MM.1S (cell line): ENCODE measurements around the gene ELMO1.

ENCODE experiments used
- DNase-seq: peaks from one replicate; pipeline ENCODE4 v3.0.0-alpha.2; 2015
- H2AFZ ChIP-seq: fragments of 300-600 bp; sonication (generic); 2 replicates; pipeline ENCODE4 v1.6.0; 2016; ENCODE audit warnings: antibody characterized with exemption, low read length
- H3F3A ChIP-seq: fragments of 300-600 bp; sonication (generic); 2 replicates; pipeline ENCODE4 v1.6.1; 2016; ENCODE audit warnings: mild to moderate bottlenecking, antibody characterized with exemption, low read length, moderate library complexity, mixed read lengths; ENCODE audit not compliant: insufficient read depth
- H3K27ac ChIP-seq: fragments of 300-600 bp; sonication (generic); 2 replicates; pipeline ENCODE4 v1.5.1; 2016; ENCODE audit warnings: mild to moderate bottlenecking, low read length
- H3K27me3 ChIP-seq: fragments of 300-600 bp; sonication (generic); replicated peaks from 2 replicates; pipeline ENCODE4 v1.6.0; 2016; ENCODE audit warnings: low read length; ENCODE audit not compliant: insufficient read depth
- H3K36me3 ChIP-seq: fragments of 300-600 bp; sonication (generic); replicated peaks from 2 replicates; pipeline ENCODE4 v1.6.1; 2016; ENCODE audit warnings: mild to moderate bottlenecking, low read length, mixed read lengths; ENCODE audit not compliant: insufficient read depth
- H3K4me1 ChIP-seq: fragments of 300-600 bp; sonication (generic); 2 replicates; pipeline ENCODE4 v1.6.1; 2016; ENCODE audit warnings: low read length, mixed read lengths
- H3K4me2 ChIP-seq: fragments of 300-600 bp; sonication (generic); 2 replicates; pipeline ENCODE4 v1.6.0; 2016; ENCODE audit warnings: low read depth, low read length
- H3K4me3 ChIP-seq: fragments of 300-600 bp; sonication (generic); 2 replicates; pipeline ENCODE4 v1.5.1; 2016; ENCODE audit warnings: low read length, mixed read lengths
- H3K79me2 ChIP-seq: fragments of 300-600 bp; sonication (generic); 2 replicates; pipeline ENCODE4 v1.6.1; 2016; ENCODE audit warnings: mixed run types, low read length, mixed read lengths
- H3K9ac ChIP-seq: fragments of 300-600 bp; sonication (generic); 2 replicates; pipeline ENCODE4 v1.6.1; 2016; ENCODE audit warnings: low read length, mixed read lengths
- H3K9me2 ChIP-seq: fragments of 300-600 bp; sonication (generic); replicated peaks from 2 replicates; pipeline ENCODE4 v1.6.1; 2016; ENCODE audit warnings: mild to moderate bottlenecking, low read length, mixed read lengths; ENCODE audit not compliant: insufficient read depth
- H3K9me3 ChIP-seq: fragments of 300-600 bp; sonication (generic); replicated peaks from 2 replicates; pipeline ENCODE4 v1.6.1; 2016; ENCODE audit warnings: mild to moderate bottlenecking, low read length, mixed read lengths; ENCODE audit not compliant: insufficient read depth
- H4K20me1 ChIP-seq: fragments of 300-600 bp; sonication (generic); 2 replicates; pipeline ENCODE4 v1.6.1; 2016; ENCODE audit warnings: mild to moderate bottlenecking, low read length, moderate library complexity, mixed read lengths; ENCODE audit not compliant: insufficient read depth
- CTCF ChIP-seq: fragments of 300-600 bp; sonication (generic); IDR thresholded peaks from 2 replicates; pipeline ENCODE4 v1.5.1; 2016; ENCODE audit warnings: antibody characterized with exemption, low read length, mixed read lengths
- EZH2 ChIP-seq: fragments of 300-600 bp; sonication (generic); optimal IDR thresholded peaks from 2 replicates; pipeline ENCODE3; 2017; ENCODE audit warnings: low read depth, mild to moderate bottlenecking, antibody characterized with exemption, low read length, mixed read lengths
- EZH2phosphoT487 ChIP-seq: fragments of 300-600 bp; sonication (generic); IDR thresholded peaks from 2 replicates; pipeline ENCODE4 v1.6.1; 2018; ENCODE audit warnings: antibody characterized with exemption, low read length

ELMO1 gene

GRCh38 chr7:36887969-36888368 lies 560.7 kb downstream of the ELMO1 start:
- Histone ChIP-seq H3K36me3 (0 out of 2 replicates have a peak, but pooled peaks cover 8% of the 10 kb centered on the region), H3K9me3 (no peaks in the 10 kb centered on the region), H3K9ac (no peak overlapping the region), H3F3A (no peaks in the 10 kb centered on the region), H3K4me3 (no peak overlapping the region), H3K27ac (no peak overlapping the region), H3K4me1 (no peaks in the 10 kb centered on the region), H2AFZ (no peak overlapping the region), H3K79me2 (no peaks in the 10 kb centered on the region), H3K27me3 (no peaks in the 10 kb centered on the region), H3K4me2 (no peak overlapping the region), H4K20me1 (no peaks in the 10 kb centered on the region), H3K9me2 (no peaks in the 10 kb centered on the region)
- DNase-seq: no peak
- no peak for TF ChIP-seq EZH2
- no peak for TF ChIP-seq CTCF
- TF ChIP-seq EZH2phosphoT487: no peak

DNA sequence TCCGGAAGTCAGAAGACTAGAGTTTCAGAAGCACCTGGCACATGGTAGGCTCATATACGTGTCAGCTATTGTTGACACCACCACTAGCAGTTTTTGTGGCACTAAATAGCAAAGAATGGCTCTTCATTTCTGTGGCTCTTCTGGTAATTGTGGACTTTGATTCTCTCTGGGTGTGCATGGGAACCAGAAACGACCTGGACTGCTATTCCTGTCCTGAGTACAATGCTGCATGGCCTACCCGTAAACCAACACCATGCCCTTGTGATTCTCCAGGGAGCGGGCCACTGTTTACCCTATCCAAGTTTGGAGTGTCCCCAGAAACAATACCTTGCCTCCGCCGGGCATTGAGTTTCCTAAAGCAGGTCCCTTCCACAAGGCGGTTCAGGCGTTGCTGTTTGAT lies 561.4 kb downstream of the ELMO1 start:
- Histone ChIP-seq H3K27me3 (no peaks in the 10 kb centered on the region), H3K36me3 (0 out of 2 replicates have a peak, but pooled peaks cover 8% of the 10 kb centered on the region), H3K4me1 (no peaks in the 10 kb centered on the region), H3K79me2 (no peaks in the 10 kb centered on the region), H3K4me2 (no peak overlapping the region), H3K9me3 (no peaks in the 10 kb centered on the region), H3F3A (no peaks in the 10 kb centered on the region), H2AFZ (no peak overlapping the region), H4K20me1 (no peaks in the 10 kb centered on the region), H3K9me2 (no peaks in the 10 kb centered on the region), H3K27ac (no peak overlapping the region), H3K4me3 (no peak overlapping the region), H3K9ac (no peak overlapping the region)
- TF ChIP-seq EZH2phosphoT487 (no peak), EZH2 (no peak), CTCF (no peak)
- no peak for DNase-seq

GRCh38 chr7:36884910-36885309 lies 563.8 kb downstream of the ELMO1 start:
- Histone ChIP-seq H3K36me3 (0 out of 2 replicates have a peak, but pooled peaks cover 3% of the 10 kb centered on the region), H4K20me1 (no peaks in the 10 kb centered on the region), H3K9ac (no peak overlapping the region), H3K9me2 (no peaks in the 10 kb centered on the region), H3K79me2 (no peaks in the 10 kb centered on the region), H3K4me3 (no peak overlapping the region), H3K4me2 (no peak overlapping the region), H3K9me3 (no peaks in the 10 kb centered on the region), H2AFZ (no peak overlapping the region), H3K27me3 (no peaks in the 10 kb centered on the region), H3F3A (no peaks in the 10 kb centered on the region), H3K4me1 (no peaks in the 10 kb centered on the region), H3K27ac (no peak overlapping the region)
- TF ChIP-seq CTCF: no peak
- no peak for TF ChIP-seq EZH2phosphoT487
- TF ChIP-seq EZH2: no peak
- no peak for DNase-seq
